HEK293T (cell line): ENCODE results near the gene HARS1.

Experiments used
- BHLHE40 ChIP-seq: fragments of 450-650 bp; IDR thresholded peaks from 2 replicates; pipeline ENCODE4 v1.6.1; 2016; ENCODE audit warnings: mild to moderate bottlenecking, moderate library complexity, borderline replicate concordance
- L3MBTL2 ChIP-seq: fragments of 450-650 bp; conservative IDR thresholded peaks from 2 replicates; pipeline ENCODE4 v1.6.1; 2016; ENCODE audit warnings: mild to moderate bottlenecking
- NFRKB ChIP-seq: fragments of 450-650 bp; IDR thresholded peaks from 2 replicates; pipeline ENCODE4 v1.6.1; 2016; ENCODE audit warnings: mild to moderate bottlenecking, moderate library complexity

DNA sequence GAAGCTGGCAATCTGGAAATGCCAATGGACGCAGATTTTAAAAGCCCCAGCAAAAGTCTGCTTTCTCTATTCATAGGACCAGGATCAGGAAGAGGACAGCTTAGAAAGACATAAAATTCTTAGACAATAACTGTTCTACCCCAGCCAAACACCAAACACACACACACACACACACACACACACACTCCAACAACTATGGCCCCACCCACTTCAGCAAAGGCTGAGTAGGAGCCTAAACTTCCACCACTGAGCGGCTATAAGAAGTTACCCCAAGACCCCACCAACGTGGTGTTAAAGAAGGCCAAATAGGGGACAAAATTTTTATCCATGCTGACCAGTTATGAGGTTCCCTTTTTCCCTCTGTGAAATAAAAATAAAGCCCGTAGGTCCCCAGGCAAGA lies 41.9 kb upstream of the HARS1 start:
- TF ChIP-seq L3MBTL2, result no peak
- no peak for TF ChIP-seq NFRKB
- no peak for TF ChIP-seq BHLHE40
